Measurements from ENCODE around the gene ITGB7.
"Not testable (repeated sequence)": the region's sequence is repeated elsewhere in the genome, so short reads cannot be mapped to it uniquely, and the experiment has no call there.

Gene ITGB7

GRCh38 chr12:53176750-53177149 lies 30.3 kb downstream of the ITGB7 start:
- no peak for DNase-seq

- peak; percentile 69 for DNase-seq
Observed at GRCh38 chr12:53174881-53175491, 32.1 kb downstream of the ITGB7 start.

GRCh38 chr12:53173085-53173715 lies 33.9 kb downstream of the ITGB7 start:
- DNase-seq: no peak

DNA sequence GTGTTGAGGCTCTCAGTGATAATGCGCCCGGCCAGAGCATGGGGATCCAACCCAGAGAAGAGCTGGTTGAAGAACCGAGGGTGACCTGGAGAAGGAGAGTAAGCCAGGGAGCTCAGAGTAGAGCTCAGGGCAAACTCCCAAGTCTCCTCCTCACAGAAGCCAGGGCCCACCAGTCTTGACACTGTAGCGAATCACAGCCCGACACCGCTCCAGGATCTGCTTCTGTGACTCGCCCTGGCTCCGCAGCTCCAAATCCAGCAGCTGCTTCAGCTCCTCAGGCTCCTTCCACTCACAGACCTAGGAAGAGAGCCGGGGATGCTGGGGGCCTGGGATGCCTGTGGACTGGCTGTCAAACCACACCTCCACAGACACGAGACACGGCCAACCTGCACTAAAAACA lies 34.7 kb downstream of the ITGB7 start:
- no peak for DNase-seq

DNA sequence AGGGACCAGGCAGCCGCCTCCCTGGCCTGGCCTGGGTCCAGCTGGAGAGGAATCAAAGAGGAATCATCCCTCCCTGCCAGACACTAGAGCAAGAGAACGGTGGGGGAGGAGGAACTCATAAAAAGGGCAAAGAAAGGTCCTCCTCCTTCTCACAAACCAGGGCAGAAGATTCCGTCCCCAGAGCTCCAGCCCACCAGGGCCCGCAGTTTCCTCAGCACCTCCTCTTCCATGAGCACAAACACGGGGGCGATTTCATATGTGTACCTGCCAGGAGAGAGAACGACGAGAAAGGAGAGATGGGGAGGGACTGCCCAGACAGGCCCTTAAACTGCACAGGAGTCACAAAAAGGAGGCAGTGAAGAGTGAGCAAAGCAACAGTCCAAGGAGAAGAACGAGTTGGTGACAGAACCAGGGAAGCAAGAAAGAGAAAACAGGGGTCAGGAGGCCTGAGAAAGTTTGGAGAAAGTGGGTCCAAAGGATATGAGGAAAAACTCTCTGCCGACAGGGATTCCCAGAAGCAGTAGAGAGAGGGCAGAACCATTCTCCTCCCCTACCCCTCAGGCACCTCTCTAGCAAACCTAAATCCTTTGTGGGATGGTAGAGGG lies 35.2 kb downstream of the ITGB7 start:
- no peak for DNase-seq

- no peak for DNase-seq
Observed at GRCh38 chr12:53170876-53171724, 36.0 kb downstream of the ITGB7 start.

- DNase-seq: no peak
Observed at GRCh38 chr12:53170215-53170614, 36.8 kb downstream of the ITGB7 start.

GRCh38 chr12:53169644-53170043 lies 37.4 kb downstream of the ITGB7 start:
- no peak for DNase-seq

- DNase-seq: no peak
Observed at GRCh38 chr12:53166837-53167236, 40.2 kb downstream of the ITGB7 start.

DNA sequence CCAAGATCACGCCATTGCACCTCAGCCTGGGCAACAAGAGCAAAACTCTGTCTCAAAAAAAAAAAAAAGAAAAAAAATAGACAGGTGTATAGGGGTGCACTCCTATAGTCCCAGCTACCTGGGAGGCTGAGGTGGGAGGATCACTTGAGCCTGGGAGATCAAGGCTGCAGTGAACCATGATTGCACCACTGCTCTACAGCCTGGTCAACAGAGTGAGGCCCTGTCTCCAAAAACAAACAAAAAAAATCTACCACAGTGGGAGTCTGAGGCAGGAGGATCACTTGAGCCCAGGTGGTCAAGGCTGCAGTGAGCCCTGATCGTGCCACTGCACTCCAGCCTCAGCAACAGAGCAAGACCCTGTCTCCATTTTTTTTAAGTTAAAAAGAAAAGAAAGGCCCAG lies 44.0 kb downstream of the ITGB7 start:
- not testable (repeated sequence) for DNase-seq

DNA sequence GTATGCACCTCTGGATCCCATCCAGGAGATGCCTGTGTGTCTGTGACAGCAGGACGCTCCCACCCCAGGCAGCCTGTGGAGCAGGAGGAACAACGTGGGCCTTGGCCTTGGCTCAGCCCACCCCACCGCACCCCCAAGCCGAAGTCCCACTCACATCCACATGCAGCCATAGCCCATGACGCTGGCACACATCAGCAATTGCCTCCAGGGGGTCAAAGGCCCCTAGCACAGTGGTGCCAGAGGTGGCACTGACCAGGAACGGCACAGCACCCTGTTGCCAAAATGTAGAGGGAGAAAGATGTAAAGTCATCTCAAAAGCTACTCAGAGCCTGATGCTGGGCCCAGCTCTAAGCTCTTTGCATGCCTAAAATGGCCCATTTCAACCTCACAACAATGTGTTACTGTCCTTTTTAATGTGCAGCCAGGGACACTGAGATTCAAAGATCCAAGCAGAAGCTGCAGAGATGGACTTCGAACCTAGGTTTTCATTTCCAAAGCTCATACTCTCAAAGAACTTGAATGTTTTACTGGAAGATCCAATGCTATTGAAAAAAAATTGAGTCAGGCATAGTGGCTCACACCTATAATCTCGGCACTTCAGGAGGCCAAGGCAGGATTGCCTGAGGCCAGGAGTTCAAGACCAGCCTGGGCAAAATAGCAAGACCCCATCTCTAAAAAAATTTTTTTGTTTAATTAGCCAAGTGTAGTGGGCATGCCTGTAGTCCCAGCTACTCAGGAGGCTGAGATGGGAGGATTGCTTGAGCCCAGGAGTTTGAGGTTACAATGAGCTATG lies 45.7 kb downstream of the ITGB7 start:
- DNase-seq: no peak

DNA sequence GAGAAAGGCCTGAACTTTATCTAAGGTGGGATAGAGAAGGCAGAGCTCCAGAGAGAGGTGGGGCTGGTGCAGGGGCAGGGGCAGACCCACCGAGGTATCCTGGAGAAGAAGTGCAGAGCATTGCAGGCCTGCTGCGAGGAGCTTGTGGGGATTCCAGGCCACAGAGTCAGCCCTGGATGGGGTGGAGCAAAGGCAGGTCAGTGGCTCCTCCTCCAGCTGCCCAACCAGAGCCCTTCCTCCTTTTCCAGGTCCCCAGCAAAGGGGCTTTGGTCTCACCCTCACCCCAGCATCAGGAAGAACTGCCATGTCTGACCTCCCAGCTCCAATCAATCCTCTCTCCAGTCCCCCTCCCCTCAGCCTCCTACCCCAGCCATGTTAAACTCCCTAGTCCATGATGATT lies 46.4 kb downstream of the ITGB7 start:
- DNase-seq: no peak

GRCh38 chr12:53160000-53160399 lies 47.1 kb downstream of the ITGB7 start:
- no peak for DNase-seq

DNA sequence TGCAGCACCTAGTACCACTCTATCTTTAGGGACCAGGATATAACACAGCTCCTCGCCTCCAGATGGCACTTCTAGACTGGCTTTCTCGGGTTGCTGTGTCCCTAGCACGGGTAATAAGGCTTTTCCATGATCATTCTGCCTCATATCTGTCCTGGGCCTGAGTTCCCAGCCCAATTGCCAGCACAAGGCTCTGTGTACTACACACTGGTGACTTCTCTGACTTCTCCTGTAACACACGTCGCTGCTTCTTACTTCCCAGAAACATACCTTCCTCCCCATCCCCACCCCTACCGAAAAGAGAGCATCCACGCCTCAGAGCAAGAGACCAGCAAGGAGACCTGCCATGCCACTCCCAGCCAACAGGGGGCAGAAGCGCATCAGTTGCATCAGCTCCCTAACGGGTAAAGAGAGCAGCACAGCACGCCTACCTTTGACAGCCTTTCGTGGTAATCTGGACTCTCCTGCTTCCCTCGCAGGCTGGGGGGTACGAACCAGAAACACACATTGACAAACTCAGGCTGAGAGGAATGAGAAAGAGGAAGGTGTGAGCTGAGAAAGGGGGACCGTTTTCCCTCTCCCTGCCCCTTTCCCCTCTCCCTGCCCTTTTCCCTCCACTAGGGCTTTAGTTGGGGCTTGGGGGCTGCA lies 47.7 kb downstream of the ITGB7 start:
- peak; percentile 55 for DNase-seq

DNA sequence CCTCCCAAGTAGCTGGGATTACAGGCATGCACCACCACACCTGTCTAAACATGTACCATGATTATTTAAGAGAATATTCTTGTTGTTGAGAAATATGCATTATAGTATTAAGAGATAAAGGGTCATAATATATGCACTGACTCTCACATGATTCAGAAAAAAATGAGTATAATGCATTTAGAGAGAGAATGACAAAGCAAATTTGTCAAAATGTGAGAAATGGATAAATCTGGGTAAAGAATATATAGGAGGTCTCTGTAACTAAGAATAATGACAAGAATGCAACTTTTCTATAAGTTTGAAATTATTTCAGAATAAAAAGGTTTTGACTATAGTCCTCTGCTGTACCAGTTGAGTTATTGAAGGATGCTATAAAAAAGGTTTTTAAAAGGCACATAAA lies 54.7 kb downstream of the ITGB7 start:
- no peak for DNase-seq

DNA sequence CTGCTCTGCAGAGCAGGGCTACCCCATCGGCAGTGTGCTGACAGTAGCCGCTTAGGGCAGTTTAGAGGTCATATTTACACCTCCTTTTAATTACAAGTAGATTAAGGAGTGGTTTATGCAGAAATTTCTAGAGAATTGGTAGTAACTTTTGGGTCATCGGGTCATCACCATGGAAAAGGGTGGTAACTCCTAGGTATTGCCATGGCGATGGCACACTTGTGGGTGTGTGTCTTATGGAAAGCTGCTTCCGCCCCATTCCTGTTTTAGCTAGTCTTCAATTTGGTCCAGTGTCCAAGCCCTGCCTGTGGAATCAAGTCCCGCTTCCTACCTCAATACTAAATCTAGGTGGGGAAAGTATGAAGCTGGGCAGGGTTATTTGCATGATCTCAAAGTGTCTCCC lies 56.0 kb downstream of the ITGB7 start:
- no peak for DNase-seq

DNA sequence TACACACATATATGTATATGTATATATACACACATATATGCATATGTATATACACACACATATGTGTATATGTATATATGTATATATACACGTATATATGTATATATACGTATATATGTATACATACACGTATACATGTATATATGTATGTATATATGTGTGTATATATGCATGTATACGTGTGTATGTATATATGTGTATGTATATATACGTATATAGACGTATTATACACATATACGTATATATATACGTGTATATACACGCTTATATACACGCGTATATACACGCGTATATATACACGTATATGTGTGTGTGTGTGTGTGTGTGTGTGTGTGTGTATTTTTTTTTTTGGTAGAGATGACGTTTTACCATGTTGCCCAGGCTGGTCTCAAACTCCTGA lies 59.4 kb downstream of the ITGB7 start:
- no peak for DNase-seq

- DNase-seq: no peak
Observed at GRCh38 chr12:53147181-53147580, 59.9 kb downstream of the ITGB7 start.

DNA sequence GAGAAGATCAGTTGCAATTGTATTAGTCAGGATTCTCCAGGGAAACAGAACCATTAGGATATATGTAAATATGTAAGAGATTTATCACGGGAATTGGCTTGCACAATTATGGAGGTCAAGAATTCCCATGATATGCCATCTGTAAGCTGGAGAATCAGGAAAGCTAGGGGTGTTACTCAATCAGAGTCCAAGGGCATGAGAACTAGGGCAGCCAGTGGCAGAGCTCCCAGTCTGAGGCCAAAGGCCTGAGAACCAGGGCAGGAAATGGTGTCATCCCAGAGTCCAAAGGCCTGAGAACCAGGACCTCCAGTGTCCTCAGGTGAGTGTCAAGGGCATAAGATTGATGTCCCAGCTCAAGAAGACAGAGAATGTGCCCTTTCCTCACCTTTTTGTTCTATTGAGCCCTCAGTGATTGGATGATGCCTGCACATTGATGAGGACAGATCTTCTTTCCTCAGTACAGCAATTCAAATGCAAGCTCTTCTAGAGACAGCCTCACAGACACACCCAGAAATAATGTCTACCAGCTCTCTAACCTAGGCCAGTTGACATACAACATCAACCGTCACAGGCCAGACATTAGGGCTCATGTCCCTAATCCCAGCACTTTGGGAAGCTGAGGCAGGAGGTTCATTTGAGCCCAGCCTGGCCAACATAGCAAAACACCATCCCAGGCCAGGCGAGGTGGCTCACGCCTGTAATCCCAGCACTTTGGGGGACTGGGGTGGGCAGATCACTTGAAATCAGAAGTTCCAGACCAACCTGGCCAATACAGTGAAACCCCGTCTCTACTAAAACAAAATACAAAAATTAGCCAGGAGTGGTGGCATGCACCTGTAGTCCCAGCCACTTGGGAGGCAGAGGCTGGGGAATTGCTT lies 61.4 kb downstream of the ITGB7 start:
- DNase-seq: no peak

- no peak for DNase-seq
Observed at GRCh38 chr12:53143355-53143754, 63.7 kb downstream of the ITGB7 start.

Data from NCI-H1092 (cell line).